ENCODE results near the gene PARVG.

The PARVG gene

GRCh38 chr22:44199866-44200265 lies 19.1 kb downstream of the PARVG start:
- DNase-seq: no peak

GRCh38 chr22:44200451-44200850 lies 19.7 kb downstream of the PARVG start:
- DNase-seq: no peak

- DNase-seq: peak; percentile 47
These were observed 20.3 kb downstream of the PARVG start for GRCh38 chr22:44200855-44201550.

GRCh38 chr22:44201665-44202064 lies 20.9 kb downstream of the PARVG start:
- DNase-seq: no peak

GRCh38 chr22:44202261-44202789 lies 21.6 kb downstream of the PARVG start:
- no peak for DNase-seq

GRCh38 chr22:44203203-44203602 lies 22.5 kb downstream of the PARVG start:
- no peak for DNase-seq

DNA sequence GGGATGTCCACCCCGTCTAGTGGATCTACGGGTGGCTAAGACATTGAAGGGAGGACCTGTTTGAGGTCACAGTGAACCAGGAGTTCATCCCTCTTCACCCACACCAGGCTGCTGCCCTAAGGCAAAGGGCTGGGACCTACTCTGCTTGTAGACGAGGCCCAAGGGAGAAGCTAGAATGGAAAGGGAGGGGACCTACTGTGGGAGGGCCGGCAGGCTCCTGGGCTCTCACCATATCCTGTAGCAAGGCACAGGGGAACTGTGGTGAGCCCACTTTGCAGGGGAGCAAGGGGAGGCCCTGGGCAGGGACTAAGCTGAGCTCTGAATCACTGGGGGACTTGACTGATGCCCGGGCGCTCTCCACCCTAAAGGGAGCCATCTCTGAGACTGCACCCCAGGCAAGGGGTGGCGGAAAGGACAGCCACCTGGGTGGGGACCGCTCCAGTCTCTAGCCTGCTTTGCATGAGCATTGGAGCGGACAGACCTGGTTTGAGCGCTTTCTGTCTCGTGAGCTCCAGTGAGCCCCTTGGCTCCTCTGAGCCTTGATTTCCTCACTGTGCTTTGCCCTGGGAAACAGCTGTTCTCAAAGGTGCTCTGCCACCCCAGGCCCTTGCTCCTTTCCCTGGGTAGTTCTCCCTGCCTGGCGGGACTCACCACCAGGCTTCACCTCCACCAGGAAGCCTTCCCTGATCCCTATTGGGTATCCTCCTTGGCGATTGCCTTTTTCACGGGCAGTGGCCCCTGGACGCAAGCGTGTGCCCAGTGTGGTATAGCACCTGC lies 24.2 kb downstream of the PARVG start:
- DNase-seq: no peak

DNA sequence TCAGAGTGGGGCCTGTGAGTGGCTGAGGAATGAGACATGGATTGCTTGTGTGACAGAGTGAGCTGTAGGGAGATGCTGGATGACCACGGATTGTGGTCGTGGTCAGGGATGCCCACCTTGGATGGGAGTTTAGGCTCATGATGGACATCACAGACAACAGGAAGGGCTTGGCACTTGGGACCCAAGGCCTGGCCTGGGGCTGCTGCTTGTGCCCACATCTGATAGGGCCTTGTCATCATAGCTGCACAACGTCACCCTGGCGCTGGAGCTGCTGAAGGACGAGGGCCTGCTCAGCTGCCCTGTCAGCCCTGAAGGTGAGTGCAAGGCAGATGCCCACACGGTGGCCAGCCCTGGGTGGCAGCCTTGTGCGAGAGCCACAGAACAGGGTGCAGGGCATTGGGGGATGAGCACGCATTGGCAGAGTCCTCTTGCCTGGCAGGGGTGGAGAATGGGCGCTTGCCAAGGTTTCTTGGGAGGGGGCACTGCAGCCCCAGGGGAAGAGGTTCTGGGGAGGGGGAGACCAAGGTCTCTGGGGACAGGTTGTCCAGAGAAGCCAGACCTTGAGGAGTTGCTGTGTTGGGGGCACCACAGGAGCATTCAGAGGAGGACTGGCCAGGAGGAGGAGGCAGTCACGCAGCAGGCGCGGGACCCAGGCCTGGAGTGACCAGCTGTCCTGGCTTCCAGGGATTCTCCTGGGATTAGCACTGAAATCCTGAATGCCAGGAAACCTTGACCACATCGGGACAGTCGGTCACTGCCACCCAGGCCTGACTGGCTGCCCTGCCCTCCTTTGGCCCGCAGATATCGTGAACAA lies 25.0 kb downstream of the PARVG start:
- DNase-seq: no peak

- no peak for DNase-seq
These were observed 25.6 kb downstream of the PARVG start for GRCh38 chr22:44206330-44206645.

- DNase-seq: no peak
These were observed 26.0 kb downstream of the PARVG start for GRCh38 chr22:44206696-44207095.

- no peak for DNase-seq
These were observed 26.7 kb downstream of the PARVG start for GRCh38 chr22:44207173-44207980.

DNA sequence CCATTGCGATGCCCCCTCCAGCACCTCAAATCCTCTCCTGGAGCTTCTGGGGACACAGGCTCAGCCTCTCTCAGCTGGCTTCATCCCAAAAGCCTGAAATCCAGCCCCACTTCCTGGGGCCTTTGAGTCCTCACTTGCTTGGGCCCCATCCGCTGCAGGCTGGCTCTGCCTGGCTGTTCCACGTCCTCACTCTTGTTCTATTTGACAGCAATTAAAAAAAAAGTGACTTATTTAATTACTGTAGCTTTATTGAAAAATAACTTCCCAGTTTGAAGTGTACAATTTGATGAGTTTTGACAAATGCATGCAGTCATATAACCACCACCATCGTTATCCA lies 27.2 kb downstream of the PARVG start:
- no peak for DNase-seq

DNA sequence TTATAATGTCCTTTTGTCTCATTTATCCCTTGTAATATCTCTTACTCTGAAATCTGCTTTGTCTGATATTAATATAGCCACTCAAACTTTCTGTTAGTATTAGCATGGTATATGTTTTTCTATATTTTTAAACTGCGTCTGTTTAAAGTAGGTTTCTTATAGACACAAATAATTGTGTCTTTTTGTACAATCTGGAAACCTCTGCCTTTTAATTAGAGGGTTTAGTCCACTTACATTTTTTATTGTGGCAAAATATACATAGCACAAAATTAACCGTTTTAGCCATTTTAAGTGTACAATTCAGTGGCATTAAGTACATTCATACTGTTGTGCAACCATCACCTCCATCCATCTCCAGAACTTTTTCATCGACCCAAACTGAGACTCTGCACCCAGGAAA lies 28.6 kb downstream of the PARVG start:
- no peak for DNase-seq

GRCh38 chr22:44210722-44211121 lies 30.0 kb downstream of the PARVG start:
- no peak for DNase-seq

DNA sequence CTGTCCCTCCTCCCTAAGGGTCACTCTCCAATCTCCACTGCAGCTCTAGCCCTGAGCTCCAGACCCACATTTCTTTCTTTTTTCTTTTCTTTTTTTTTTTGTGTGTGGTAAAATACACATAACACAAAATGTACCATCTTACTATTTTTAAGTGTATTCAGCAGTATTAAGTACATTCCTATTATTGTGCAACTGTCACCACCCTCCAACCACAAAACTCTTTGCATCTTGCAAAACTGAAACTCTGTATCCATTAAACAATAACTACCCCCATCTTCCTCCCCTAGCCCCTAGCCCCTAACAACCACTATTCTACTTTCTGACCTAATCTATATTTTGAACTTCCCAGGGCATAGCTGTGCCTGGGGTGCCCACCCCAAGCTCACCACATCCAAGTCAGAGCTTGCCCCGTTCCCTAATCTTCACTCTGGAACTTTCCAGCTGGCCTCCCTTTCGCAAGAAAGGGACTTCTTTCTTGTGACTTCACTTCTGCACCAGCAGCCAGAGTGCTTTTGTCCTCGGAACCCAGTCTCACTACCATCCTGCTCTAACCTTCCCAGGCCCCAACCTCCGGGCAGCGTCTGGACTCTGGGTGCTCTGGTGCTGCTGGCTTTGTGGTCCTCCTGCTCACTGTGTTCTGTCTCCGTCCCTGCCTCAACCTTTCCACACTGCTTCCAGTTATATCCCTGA lies 30.7 kb downstream of the PARVG start:
- DNase-seq: no peak

- no peak for DNase-seq
These were observed 31.5 kb downstream of the PARVG start for GRCh38 chr22:44211946-44212930.

DNA sequence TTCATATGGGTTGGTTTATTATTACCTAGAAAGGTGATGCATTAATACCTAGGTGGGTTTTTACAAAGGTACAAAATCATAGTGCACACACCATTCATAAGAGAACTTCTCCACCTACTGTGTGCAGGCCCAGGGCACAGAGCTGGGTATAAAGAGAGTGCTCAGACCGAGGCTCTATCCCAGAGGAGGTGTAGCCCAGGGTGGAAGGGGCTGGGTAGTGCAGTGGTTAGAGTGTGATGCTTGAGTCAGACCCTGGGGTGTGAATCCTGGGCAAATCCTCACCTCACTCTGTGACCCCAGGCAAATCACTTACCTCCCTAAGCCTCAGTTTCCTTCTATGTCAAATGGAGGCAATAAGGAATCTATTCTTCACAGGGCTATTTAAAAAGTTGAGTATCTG lies 32.2 kb downstream of the PARVG start:
- no peak for DNase-seq

- DNase-seq: no peak
These were observed 32.8 kb downstream of the PARVG start for GRCh38 chr22:44213489-44214043.

DNA sequence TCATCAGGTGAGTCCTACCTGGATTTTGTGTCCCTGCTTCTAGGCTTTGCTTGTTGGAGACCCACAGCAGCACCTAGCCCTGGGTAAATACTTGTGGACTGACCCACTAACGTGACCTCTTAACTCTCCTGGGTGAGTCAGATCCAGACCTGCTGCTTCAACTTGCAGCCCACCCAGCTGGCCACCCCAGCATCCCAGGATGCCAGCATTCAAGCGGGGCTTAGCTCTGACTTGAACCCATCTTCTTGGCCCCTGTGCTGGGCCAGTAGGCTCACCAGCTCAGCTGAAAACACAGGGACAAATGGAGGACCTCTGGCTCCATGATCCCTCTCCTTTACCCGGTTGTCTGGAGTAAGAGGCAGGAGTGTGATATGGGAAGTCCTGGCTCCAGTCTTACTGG lies 33.5 kb downstream of the PARVG start:
- DNase-seq: no peak

DNA sequence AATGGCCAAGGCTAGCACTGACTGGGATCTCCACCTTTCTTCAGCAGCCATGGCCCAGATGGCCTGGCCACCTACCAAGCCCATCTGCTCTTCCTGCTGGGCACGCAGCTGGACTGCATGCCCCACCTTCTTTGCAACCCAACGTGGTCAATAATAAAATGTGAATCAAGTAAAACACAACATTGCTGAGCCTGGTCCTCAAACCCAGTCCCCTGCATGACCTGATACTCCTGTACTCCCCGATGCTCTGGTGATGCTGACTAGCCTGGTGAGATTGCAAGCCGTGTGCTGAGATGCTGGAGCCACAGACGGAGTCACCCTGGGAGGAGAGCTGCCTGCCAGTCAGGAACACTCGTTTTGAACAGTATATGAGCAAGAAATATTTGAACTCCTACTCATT lies 34.0 kb downstream of the PARVG start:
- DNase-seq: no peak

DNA sequence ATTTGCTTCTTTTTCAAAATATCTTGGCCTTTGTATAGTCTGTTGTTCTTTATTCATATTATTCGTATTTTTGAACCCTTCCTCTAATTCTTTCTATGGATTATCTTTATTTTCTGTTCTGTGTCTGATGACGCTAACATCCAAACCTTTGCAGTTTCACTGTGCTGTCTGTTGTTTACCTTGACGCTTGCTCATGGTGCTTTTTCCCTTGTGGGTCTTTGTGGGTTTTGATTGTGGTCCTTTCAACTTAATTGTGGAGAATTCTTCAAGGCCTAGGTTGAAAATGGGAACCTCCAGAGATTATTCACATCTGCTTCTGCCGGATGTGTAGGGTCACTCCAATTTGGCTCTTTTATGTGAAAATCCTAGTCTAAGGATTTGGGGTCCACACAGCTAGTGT lies 34.6 kb downstream of the PARVG start:
- DNase-seq: no peak
